Liver (tissue), 9 donors: ENCODE results near the gene KRT34. TPM values are rescaled to one million over a fixed set of nuclear protein-coding genes. Genes with fewer than 3 reads are reported as not detected.

Source experiments
- DNase-seq: peaks from one replicate; pipeline ENCODE4 v3.0.0-alpha.2; 2017; ENCODE audit warnings: low spot score
- H3K27ac ChIP-seq, 2 donors: one replicate each; pipeline ENCODE4 v1.7.0; 2013; ENCODE audit warnings: inconsistent platforms in 2 of 2, low read length in 2 of 2, control low read depth in 1 of 2, low read depth in 1 of 2, mild to moderate bottlenecking in 1 of 2
- H3K27me3 ChIP-seq, 4 donors: one replicate each; pipeline versions ENCODE4 v1.6.1 to v1.7.0; 2013; ENCODE audit warnings: low read length in 3 of 4, inconsistent platforms in 1 of 4, mild to moderate bottlenecking in 1 of 4, moderate library complexity in 1 of 4; ENCODE audit not compliant: control insufficient read depth in 4 of 4, insufficient read depth in 4 of 4
- H3K36me3 ChIP-seq, 4 donors: one replicate each; pipeline versions ENCODE4 v1.6.1 to v1.7.0; 2013; ENCODE audit warnings: low read length in 3 of 4, mild to moderate bottlenecking in 3 of 4, low read depth in 1 of 4, moderate library complexity in 1 of 4; ENCODE audit not compliant: control insufficient read depth in 4 of 4, insufficient read depth in 3 of 4
- H3K4me1 ChIP-seq, 4 donors: one replicate each; pipeline versions ENCODE4 v1.6.1 to v1.7.0; 2013; ENCODE audit warnings: low read length in 3 of 4, mild to moderate bottlenecking in 3 of 4, moderate library complexity in 1 of 4; ENCODE audit not compliant: control insufficient read depth in 4 of 4, insufficient read depth in 4 of 4
- H3K4me3 ChIP-seq, 3 donors: one replicate each; pipeline versions ENCODE4 v1.6.1 to v1.7.0; 2013; ENCODE audit warnings: low read length in 3 of 3, control low read depth in 1 of 3, low read depth in 1 of 3, mild to moderate bottlenecking in 1 of 3
- H3K9ac ChIP-seq, 2 donors: one replicate each; pipeline ENCODE4 v1.7.0; 2013; ENCODE audit warnings: low read length in 2 of 2, mild to moderate bottlenecking in 2 of 2, moderate library complexity in 2 of 2, control low read depth in 1 of 2, low read depth in 1 of 2
- H3K9me3 ChIP-seq, 4 donors: one replicate each; pipeline versions ENCODE4 v1.6.1 to v1.7.0; 2013; ENCODE audit warnings: low read length in 3 of 4; ENCODE audit not compliant: control insufficient read depth in 4 of 4
- FOXA1 ChIP-seq: IDR thresholded peaks from 2 replicates; pipeline ENCODE4 v1.6.1; 2016; ENCODE audit warnings: antibody characterized with exemption
- FOXA2 ChIP-seq: IDR thresholded peaks from 2 replicates; pipeline ENCODE4 v1.6.1; 2016; ENCODE audit warnings: antibody characterized with exemption
- GABPA ChIP-seq, 2 donors: IDR thresholded peaks in 1 of 2; conservative IDR thresholded peaks in 1 of 2; 2 replicates each; pipeline ENCODE4 v1.6.1; 2016; ENCODE audit warnings: antibody characterized with exemption in 2 of 2, mild to moderate bottlenecking in 1 of 2, moderate library complexity in 1 of 2
- HNF4A ChIP-seq, 2 donors: conservative IDR thresholded peaks; 2 replicates each; pipeline ENCODE4 v1.6.1; 2016; ENCODE audit warnings: antibody characterized with exemption in 2 of 2, mild to moderate bottlenecking in 2 of 2
- HNF4G ChIP-seq: IDR thresholded peaks from 2 replicates; pipeline ENCODE4 v1.6.1; 2016; ENCODE audit warnings: antibody characterized with exemption
- JUND ChIP-seq, 2 donors: IDR thresholded peaks; 2 replicates each; pipeline ENCODE4 v1.6.1; 2016; ENCODE audit warnings: antibody characterized with exemption in 2 of 2
- NR2F2 ChIP-seq: IDR thresholded peaks from 2 replicates; pipeline ENCODE4 v1.6.1; 2016; ENCODE audit warnings: antibody characterized with exemption
- RAD21 ChIP-seq, 2 donors: IDR thresholded peaks; 2 replicates each; pipeline ENCODE4 v1.6.1; 2016; ENCODE audit warnings: antibody characterized with exemption in 2 of 2, mild to moderate bottlenecking in 2 of 2
- RXRA ChIP-seq, 2 donors: IDR thresholded peaks; 2 replicates each; pipeline ENCODE4 v1.6.1; 2017 to 2018; ENCODE audit warnings: antibody characterized with exemption in 2 of 2, mild to moderate bottlenecking in 1 of 2
- SP1 ChIP-seq: IDR thresholded peaks from 2 replicates; pipeline ENCODE4 v1.6.1; 2018; ENCODE audit warnings: antibody characterized with exemption, mild to moderate bottlenecking
- TAF1 ChIP-seq: conservative IDR thresholded peaks from 2 replicates; pipeline ENCODE4 v1.6.1; 2016; ENCODE audit warnings: antibody characterized with exemption, mild to moderate bottlenecking
- WGBS: extraction: QIAGEN DNeasy Blood & Tissue Kit; methylation state at CpG from one replicate; pipeline ENCODE4 v1.1.7; 2013; 5-methylcytosine and 5-hydroxymethylcytosine counted together
- polyA plus RNA-seq, 2 donors: library from polyadenylated mRNA; stranded (reverse) in 1 of 2; unstranded in 1 of 2; fragments of 200-250 nt in 1 of 2; fragments of >200 nt in 1 of 2; fragmentation: Nextera tagmentation in 1 of 2; extraction: Ambion mirVana in 1 of 2; gene quantifications; one replicate each; pipeline versions ENCODE4 v1.2.1 to v1.2.3, GENCODE V29; 2013 to 2015
- total RNA-seq, 2 donors: library from RNA; depleted of rRNA; stranded (reverse); fragments of >200 nt; gene quantifications; one replicate each; pipeline ENCODE4 v1.2.3, GENCODE V29; 2014
- TF ChIP-seq, protein P1 (sequence below): IDR thresholded peaks from 2 replicates; pipeline ENCODE4 v1.6.1; 2016; ENCODE audit warnings: antibody characterized with exemption
- TF ChIP-seq, protein P2 (sequence below): IDR thresholded peaks from 2 replicates; pipeline ENCODE4 v1.6.1; 2016; ENCODE audit warnings: antibody characterized with exemption, mild to moderate bottlenecking
- donor health status: healthy.
- donor health status: healthy.
- donor health status: healthy.
- donor health status: healthy.
- donor health status: healthy.

KRT34 gene
- total and polyA plus RNA-seq, 4 donors: not detected

DNA sequence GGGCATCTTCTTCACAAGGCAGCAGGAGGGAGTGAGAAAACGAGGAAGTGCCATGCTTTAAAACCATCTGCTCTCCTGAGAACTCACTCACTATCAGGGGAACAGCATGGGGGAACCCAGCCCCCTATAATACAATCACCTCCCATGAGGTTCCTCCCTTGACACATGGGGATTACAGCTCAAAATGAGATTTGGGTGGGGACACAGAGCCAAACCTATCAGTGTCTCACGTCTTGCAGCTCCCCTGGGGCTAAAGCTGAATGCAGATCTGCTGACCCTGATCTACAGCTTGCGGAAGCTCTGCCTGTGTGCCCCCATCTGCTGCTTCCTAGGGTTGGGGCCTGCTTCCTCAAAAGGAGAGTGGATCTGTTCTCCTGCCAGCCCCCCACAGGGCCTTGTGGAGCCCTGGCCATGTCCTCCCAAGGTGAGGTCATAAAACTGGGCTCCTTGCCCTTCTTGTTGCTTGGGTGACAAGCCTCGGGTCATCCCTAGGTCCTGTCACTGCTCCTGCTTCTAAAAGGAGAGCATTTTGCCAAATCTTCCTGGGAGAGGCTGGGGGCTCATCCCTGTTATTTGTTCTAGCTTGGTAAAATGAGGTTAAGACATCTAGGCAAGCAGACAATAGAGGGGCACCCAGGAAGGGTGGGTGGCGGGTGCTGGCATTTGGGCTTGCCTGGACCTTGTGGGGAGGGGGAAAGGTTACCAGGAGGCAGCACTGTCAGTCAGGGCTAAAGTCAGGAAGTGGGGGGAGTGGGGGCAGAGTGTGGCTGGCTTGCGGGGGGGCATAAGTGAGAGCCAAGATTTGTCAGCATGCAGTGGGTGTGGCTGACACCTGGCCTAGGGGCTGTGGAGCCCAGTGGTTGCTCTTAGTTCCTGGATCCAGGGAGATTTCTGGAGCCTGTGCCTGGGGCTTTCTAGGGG lies 47.5 kb downstream of the KRT34 start:
- no peaks in the 10 kb centered on the region for H3K4me1 ChIP-seq
- WGBS: 82% methylated on average over 6 of the region's 6 CpGs
- H3K27ac ChIP-seq: no peak overlapping the region
- no peaks in the 10 kb centered on the region for H3K9me3 ChIP-seq
- no peaks in the 10 kb centered on the region for H3K36me3 ChIP-seq
- DNase-seq: no peak
- no peaks in the 10 kb centered on the region for H3K27me3 ChIP-seq
- H3K4me3 ChIP-seq: no peak overlapping the region
- TF ChIP-seq GABPA (IDR thresholded peaks at IDR 0.05 in 1 of 2, conservative IDR thresholded peaks at IDR 0.05 in 1 of 2) (no peak), NR2F2 (no peak), RXRA (IDR thresholded peaks at IDR 0.05) (no peak)
- no peak overlapping the region for H3K9ac ChIP-seq

DNA sequence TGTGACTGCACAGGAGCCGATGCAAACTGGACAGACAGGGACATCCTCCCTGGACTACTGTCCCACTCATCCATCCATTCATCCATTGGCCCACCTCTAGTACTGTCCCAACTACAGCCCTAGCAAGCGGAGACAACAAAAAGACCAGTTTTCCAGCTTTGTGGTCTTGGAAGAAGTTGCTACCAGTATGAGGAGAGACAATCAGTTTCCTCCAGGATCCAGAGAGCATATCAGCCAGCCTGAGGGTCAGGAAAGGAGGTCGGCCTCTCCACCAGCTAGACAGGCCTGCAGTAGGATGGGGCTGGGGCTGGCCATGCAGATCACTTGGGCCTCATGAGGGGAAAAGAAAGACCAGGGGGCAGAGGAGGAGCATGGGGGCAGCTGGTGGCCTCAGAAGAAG lies 48.3 kb downstream of the KRT34 start:
- DNase-seq: no peak
- Histone ChIP-seq H3K9ac (no peak overlapping the region), H3K4me1 (no peaks in the 10 kb centered on the region), H3K27me3 (no peaks in the 10 kb centered on the region), H3K27ac (no peak overlapping the region), H3K4me3 (no peak overlapping the region), H3K36me3 (no peaks in the 10 kb centered on the region), H3K9me3 (no peaks in the 10 kb centered on the region)
- no peak for TF ChIP-seq FOXA2
- TF ChIP-seq, protein P1, sequence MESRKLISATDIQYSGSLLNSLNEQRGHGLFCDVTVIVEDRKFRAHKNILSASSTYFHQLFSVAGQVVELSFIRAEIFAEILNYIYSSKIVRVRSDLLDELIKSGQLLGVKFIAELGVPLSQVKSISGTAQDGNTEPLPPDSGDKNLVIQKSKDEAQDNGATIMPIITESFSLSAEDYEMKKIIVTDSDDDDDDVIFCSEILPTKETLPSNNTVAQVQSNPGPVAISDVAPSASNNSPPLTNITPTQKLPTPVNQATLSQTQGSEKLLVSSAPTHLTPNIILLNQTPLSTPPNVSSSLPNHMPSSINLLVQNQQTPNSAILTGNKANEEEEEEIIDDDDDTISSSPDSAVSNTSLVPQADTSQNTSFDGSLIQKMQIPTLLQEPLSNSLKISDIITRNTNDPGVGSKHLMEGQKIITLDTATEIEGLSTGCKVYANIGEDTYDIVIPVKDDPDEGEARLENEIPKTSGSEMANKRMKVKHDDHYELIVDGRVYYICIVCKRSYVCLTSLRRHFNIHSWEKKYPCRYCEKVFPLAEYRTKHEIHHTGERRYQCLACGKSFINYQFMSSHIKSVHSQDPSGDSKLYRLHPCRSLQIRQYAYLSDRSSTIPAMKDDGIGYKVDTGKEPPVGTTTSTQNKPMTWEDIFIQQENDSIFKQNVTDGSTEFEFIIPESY: no peak
- TF ChIP-seq TAF1: no peak
- no peak for TF ChIP-seq RXRA (IDR thresholded peaks at IDR 0.05)
- TF ChIP-seq SP1: no peak
- TF ChIP-seq, protein P2, sequence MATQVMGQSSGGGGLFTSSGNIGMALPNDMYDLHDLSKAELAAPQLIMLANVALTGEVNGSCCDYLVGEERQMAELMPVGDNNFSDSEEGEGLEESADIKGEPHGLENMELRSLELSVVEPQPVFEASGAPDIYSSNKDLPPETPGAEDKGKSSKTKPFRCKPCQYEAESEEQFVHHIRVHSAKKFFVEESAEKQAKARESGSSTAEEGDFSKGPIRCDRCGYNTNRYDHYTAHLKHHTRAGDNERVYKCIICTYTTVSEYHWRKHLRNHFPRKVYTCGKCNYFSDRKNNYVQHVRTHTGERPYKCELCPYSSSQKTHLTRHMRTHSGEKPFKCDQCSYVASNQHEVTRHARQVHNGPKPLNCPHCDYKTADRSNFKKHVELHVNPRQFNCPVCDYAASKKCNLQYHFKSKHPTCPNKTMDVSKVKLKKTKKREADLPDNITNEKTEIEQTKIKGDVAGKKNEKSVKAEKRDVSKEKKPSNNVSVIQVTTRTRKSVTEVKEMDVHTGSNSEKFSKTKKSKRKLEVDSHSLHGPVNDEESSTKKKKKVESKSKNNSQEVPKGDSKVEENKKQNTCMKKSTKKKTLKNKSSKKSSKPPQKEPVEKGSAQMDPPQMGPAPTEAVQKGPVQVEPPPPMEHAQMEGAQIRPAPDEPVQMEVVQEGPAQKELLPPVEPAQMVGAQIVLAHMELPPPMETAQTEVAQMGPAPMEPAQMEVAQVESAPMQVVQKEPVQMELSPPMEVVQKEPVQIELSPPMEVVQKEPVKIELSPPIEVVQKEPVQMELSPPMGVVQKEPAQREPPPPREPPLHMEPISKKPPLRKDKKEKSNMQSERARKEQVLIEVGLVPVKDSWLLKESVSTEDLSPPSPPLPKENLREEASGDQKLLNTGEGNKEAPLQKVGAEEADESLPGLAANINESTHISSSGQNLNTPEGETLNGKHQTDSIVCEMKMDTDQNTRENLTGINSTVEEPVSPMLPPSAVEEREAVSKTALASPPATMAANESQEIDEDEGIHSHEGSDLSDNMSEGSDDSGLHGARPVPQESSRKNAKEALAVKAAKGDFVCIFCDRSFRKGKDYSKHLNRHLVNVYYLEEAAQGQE: no peak
- TF ChIP-seq RAD21 (IDR thresholded peaks at IDR 0.05): no peak
- no peak for TF ChIP-seq NR2F2
- TF ChIP-seq HNF4A (conservative IDR thresholded peaks at IDR 0.05): no peak
- TF ChIP-seq HNF4G: no peak
- no peak for TF ChIP-seq JUND (IDR thresholded peaks at IDR 0.05)
- no peak for TF ChIP-seq GABPA (IDR thresholded peaks at IDR 0.05 in 1 of 2, conservative IDR thresholded peaks at IDR 0.05 in 1 of 2)
- no peak for TF ChIP-seq FOXA1
- 95% methylated on average over 3 of the region's 3 CpGs for WGBS
